ENCODE data around the gene TBC1D25.

Gene TBC1D25

DNA sequence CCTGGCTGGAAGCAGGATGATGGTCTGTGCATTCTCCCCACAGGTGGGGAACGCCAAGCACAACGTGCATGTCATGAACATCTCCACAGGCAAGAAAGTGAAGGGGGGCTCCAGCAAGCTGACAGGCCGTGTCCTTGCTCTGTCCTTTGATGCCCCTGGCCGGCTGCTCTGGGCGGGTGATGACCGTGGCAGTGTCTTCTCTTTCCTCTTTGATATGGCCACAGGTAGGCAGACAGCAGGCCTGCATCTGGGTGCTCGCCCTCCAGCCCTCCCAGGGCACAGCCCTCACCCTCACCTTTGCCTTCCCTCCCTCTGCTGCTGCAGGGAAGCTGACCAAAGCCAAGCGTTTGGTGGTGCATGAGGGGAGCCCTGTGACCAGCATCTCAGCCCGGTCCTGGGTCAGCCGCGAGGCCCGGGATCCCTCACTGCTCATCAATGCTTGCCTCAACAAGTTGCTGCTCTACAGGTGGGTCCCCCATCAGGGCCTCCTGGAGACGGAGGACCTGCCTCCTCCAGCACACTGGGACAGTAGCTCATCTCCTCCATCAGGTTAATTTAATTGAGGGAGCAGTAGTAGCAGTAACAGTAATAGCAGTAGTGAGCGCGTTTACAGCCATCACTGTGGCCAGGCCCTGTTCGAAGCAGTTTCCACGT is 62.4 kb downstream of the TBC1D25 start:
- no peak for DNase-seq (ENCODE audit: low read depth)

DNA sequence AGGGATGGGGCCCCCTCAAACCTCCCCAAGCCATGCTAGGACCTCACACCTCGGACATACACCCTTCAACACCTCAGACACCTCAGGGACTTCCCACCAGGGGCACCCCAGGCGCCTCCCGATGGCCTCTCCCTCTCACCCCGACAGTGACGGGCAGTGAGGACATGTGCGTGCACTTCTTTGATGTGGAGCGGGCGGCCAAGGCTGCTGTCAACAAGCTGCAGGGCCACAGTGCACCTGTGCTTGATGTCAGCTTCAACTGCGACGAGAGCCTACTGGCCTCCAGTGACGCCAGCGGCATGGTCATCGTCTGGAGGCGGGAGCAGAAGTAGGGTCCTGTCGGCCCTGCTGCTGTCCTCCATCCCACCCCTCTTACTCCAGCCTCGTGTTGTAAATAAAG is 65.2 kb downstream of the TBC1D25 start:
- DNase-seq (ENCODE audit: low read depth) = no peak

DNA sequence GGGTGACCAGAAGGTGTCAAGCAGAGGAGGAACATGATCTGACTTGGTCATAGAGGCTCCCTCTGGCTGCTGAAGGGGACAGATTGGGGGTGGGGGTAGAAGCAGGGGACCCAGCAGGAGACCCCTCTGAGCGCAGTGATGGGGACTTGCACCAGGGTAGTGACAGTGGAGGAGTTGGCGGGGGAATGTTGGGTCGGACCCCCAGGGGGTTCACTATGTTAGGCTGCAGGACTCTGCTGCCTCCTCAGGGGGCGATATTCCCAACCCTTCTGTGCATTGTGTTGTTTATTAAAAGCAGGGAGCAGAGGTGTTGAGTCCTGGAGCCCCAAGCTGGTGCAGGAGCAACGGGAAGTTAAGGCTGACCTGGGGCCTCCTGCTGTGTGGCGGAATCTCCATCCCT is 66.6 kb downstream of the TBC1D25 start:
- DNase-seq (ENCODE audit: low read depth) = no peak

- DNase-seq (ENCODE audit: low read depth) = no peak
Observed at GRCh38 chrX:48611703-48612102, 72.2 kb downstream of the TBC1D25 start.

Data from activated T-cell treated with anti-CD3 and anti-CD28 coated beads for 24 hours (primary cell).